NCI-H2107 (cell line): ENCODE results near the gene ABCG4.
"Not testable (repeated sequence)": the region's sequence is repeated elsewhere in the genome, so short reads cannot be mapped to it uniquely, and the experiment has no call there.

Experiments used
- DNase-seq: peaks from one replicate; lab custom pipeline; 2025; lab: John Stamatoyannopoulos, UW

ABCG4 gene

DNA sequence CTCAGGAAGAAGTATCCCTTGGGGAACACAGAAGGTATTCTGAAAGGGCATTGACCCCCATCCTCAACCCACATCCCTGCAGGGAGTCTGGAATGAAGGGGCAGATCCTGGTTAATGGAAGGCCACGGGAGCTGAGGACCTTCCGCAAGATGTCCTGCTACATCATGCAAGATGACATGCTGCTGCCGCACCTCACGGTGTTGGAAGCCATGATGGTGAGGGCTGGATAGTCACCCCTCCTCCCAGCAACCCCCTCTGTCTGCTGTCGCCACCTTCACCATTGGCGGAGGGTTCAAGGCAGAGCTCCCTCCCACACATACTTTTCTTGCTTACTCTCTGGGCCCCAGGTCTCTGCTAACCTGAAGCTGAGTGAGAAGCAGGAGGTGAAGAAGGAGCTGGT, 5.3 kb downstream of the ABCG4 start:
- DNase-seq: no peak

DNA sequence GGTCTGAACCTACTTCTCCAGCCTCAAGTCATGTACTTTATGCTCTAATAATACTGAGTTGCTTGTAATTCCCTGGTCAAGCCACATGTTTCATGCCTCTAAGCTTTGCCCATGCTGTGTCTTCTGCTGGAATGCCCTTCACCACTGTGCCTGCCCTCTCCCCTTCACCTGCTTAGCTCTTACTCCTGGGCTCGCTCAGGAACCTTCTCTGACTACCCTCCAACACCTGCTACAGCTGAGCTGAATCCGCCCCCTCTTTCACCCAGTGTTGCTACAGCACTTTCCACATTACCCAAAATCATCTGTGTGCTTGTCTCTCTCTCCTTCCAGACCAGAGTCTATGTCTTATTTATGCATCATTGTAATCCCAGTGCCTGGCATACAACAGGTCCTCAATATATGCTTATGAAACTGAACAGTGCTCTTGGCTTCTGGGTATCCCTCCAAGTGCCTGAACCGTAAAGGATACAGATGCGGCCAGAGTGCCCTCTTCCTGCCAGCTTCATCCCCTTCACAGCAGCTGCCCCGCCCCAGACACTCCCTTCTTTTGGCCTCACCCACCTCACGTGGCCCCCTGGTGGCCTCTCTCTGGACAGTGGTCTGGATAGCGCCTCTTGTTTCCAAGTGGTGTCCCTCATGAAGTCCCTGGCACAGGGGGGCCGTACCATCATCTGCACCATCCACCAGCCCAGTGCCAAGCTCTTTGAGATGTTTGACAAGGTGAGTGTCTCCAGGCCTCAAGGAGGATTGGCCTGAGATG, 7.1 kb downstream of the ABCG4 start:
- no peak for DNase-seq

DNA sequence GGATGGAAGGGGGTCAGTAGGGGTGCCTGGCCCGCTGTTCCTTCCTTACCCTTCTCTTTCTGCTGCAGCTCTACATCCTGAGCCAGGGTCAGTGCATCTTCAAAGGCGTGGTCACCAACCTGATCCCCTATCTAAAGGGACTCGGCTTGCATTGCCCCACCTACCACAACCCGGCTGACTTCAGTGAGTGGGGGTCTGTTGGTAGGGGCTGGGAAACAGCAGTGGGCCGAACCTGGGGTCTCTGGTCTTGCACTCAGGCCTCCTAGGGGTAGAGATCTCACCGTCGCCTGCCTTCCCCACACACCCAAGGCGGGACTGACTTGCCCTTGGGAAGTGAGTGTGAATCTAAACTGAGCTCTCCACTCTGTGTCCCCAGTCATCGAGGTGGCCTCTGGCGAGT, 7.6 kb downstream of the ABCG4 start:
- DNase-seq: no peak

DNA sequence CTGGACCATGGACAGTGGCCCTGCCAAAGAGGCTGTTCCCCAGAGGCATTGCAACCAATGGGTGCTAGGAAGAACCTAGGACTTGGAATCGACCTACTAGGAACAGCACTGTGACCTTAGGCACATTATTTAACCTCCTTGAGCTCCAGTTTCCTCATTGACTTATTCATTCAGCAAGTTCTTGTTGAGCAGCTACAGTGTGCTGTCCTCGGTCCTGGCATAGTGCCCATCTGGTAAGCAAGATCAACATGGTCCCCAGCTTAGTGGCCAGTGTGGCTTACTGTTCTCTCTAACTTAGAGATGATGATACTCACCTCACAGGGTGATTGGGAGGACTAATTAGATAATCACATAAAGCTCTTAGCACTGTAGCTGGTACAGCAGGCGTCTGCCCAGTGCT, 8.2 kb downstream of the ABCG4 start:
- DNase-seq: no peak

DNA sequence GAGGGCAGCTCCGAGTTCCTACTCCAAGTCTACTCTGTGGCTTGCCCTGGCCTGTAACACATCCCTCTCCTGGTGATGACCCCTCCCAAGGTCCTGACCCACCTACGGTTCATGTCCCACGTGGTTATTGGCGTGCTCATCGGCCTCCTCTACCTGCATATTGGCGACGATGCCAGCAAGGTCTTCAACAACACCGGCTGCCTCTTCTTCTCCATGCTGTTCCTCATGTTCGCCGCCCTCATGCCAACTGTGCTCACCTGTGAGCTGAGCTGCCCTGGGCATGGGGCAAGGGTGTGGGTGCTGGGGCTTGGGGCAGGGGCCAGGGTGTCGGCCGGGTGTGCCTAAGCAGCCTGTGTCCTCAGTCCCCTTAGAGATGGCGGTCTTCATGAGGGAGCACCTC, 9.6 kb downstream of the ABCG4 start:
- no peak for DNase-seq

DNA sequence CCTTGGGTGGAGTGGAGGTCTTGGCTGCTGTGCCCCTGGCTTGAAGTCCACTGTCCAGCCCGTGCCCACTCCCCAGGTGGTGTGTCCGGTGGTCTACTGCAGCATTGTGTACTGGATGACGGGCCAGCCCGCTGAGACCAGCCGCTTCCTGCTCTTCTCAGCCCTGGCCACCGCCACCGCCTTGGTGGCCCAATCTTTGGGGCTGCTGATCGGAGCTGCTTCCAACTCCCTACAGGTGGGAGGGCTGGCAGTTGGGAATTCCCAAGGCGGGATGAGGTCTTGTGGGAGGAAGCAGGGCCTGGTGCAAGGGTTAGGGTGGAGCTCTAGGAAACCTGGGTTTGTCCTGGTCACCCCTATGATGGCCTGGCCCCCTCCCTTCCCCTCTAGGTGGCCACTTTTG, 11.3 kb downstream of the ABCG4 start:
- DNase-seq: no peak

DNA sequence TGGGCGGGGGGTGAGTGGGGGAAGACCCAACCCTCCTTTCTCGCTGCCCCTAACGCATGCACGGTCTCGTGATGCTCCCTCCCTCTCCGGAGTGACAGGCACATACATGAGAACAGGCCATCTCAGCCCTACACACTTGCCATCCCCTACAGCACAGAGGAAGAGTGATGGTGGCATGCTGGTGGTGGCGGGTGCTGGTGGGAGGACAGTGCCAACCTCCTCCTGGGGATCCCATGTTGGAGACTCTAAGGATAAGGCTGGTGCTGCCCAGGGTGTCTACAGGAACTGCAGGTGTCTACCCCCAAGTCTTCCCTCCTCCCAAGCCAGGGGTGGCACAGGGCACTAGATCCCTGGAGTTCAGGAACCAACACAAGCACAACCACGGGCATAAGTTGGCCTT, 13.0 kb downstream of the ABCG4 start:
- no peak for DNase-seq

DNA sequence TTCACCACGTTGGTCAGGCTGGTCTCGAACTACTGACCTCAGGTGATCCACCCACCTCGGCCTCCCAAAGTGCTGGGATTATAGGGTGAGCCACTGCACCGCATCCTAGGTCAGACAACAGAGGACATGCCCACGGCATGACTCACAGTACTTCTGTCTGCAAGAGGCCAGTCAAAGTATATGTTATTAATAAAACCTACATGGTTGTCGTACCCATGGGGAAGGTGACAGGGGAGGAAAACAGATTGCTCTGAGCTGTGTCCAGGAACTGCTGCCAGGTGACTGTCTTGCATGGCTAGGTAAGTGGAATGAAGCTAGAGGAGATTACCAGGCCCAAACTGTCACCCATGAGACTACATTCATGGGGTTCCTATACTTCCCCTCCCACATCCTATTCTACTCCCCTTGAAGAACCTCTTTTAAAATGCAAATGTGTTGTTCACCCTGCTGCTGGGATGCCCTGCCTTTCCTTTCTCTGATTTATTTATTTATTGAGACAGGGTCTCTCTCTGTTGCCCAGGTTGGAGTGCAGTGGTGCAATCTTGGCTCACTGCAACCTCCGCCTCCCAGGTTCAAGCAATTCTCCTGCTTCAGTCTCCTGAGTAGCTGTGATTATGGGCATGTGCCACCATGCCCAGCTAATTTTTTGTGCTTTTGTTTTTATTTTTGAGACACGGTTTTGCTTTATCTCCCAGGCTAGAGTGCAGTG, 17.7 kb downstream of the ABCG4 start:
- DNase-seq: no peak

DNA sequence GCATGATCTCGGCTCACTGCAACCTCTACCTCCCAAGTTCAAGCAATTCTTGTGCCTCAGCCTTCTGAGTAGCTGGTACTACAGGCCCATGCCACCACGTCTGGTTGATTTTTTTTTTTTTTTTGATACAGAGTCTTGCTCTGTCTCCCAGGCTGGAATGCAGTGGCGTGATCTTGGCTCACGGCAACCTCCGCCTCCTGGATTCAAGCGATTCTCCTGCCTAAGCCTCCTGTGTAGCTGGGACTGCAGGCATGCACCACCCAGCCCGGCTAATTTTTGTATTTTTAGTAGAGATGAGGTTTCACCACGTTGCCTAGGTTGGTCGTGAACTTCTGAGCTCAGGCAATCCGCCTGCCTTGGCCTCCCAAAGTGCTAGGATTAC, 18.2 kb downstream of the ABCG4 start:
- not testable (repeated sequence) for DNase-seq

DNA sequence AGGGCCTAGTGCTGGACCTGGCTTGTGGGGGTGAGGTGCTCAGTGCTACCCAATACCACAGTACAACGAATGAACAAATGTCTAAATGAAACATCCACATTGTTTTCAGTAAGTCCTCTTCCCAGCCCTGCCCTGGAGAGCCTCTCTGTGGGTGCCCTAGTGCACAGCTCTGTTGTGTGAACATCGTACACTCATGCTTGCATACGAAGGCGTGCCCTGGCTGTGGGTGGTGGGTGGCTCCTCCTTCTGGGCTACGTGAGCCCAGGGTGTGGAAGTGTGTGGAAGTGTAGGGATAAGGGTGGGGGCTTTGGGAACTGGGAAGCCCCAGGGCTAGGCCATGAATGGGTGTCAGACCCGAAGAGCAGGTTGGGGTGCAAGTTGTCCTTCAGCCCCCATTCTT, 19.1 kb downstream of the ABCG4 start:
- no peak for DNase-seq

DNA sequence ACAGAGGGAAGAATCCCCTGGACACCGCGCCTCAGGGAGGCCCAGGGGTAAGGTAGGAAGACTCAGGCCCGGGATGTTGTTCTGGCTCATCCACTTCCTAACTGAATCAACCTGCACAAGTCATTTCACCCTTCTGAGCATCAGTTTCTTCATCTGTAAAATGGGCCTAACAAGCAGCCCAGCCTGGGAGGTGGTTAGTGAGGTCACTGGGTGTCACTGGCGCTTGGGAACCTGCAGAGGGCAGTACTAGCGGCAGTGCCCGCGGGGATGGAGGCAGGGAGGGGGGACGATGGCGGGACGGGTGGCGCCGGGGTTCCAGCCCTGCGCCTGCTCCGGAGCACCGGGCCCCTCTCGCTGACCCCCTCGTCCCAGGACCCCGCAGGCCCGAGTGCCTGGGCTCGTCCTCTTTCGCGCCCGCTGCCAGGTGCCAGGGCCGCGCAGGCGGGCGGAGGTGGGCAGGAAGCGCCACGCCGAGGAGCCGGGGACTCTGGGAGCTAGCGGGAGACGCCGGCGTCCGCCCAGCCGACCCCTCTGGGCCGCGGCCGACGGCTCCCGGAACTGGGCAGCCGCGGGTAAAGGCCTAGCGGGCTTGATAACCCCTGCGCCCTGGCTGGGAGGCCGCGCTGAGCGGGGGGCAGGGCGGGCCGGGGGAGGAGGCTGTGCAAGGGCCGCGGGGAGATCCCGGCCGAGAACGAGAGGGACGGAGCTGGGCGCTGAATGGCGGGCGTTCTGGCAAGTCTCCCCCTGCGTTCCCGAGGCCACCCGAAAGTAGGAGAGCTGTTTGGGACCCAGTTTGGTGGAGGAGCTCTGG, 19.8 kb downstream of the ABCG4 start, which contains the start of gene NLRX1:
TSS of gene NLRX1 (plus strand) at position 255 of the 811 bp plus-strand sequence. CDS start 2,679 bp downstream, outside the sequence.
- DNase-seq: peak; percentile 60

DNA sequence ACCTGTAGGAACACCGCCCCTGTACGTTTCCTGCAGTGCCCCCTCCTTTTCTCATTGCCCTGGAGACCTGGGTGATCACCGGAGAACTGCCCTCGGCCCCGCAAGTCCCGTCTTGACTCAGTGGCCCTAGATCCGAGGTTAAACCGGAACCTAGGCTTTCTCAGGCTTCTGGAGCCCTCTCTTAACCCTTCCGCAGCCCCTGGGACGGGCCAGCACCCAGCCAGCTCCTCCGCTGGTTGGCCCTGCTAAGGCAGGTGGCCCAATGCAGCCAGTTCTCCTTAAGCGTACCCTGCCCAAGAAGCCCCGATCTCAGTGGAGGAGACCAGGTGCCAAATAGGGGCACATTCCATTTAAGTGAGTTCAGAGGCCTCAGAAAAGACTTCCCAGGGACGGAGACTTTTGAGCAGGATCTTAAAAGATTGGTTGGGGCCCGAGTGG, 20.4 kb downstream of the ABCG4 start:
- DNase-seq: no peak

DNA sequence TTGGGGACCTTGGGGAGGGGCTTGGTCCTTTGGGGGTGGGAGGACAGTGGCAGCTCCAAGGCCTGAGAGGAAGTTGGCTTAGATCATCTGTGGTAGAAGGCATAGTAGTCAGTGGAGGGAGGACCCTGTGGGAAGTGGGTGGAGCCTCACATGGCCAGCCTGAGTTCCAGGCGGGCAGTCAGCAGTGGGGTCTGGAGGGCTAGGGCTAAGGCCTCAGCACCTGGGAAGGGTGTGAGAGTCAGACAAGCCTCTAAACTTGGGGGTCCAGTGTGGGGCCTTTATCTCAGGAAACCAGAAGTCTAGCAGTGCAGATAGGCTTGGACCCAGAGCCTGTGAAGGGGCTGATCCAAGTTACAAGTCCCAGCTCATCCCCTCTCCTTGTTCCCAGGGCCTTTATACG, 23.7 kb downstream of the ABCG4 start:
- no peak for DNase-seq

DNA sequence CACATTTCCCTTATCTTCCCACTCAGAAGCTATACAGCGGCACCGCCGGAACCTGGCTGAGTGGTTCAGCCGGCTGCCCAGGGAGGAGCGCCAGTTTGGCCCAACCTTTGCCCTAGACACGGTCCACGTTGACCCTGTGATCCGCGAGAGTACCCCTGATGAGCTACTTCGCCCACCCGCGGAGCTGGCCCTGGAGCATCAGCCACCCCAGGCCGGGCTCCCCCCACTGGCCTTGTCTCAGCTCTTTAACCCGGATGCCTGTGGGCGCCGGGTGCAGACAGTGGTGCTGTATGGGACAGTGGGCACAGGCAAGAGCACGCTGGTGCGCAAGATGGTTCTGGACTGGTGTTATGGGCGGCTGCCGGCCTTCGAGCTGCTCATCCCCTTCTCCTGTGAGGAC, 24.6 kb downstream of the ABCG4 start:
- DNase-seq: no peak

DNA sequence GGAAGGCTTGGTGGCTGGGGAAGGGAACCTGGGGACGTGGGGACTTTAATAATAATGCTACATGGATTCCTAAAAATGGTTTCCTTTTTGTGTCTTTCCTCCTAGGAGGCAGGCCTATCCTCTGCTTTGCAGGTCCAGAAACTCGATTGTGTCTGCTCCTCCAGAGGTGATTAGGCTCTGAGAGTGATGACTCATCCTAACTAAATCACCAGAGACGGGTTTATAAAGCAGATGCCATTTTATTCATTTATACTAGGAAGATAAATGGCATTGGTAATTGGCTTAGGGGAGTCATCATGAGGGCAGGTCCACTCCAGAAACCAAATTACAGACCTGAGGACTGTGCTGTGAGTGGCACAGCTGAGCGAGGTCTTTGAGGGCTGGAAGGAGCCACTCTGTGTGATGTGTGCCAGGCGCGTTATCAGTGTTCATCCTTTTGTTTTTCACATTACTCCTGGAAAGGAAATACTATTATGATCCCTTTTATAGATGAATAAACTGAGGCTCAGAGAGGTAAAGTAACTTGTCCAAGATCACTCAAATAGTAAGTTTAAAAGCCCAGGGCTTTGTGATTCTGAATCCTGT, 26.7 kb downstream of the ABCG4 start:
- DNase-seq: no peak

DNA sequence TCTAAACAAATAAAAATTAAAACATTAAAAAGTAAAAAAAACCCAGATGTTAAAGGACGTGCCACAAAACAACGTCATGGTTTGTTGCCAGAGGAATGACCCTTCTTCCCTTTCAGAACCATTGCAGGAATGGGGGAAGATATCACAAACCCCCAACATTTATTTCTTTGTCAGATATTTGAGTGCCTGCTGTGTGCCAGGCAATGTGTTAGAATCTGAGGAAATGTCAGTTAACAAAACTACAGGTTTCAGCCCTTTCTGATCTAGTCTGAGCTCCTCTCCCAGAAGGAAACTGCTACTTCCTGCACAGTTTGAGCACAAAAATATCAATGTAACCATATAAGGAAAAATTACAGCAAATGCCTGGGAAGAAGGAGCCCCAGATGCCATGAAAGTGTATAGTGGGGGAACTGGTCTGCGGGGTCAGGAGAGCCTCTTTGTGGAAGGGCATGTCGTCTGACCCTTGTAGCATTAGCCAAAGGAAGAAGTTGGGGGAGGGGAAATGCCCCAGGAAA, 29.4 kb downstream of the ABCG4 start:
- no peak for DNase-seq

DNA sequence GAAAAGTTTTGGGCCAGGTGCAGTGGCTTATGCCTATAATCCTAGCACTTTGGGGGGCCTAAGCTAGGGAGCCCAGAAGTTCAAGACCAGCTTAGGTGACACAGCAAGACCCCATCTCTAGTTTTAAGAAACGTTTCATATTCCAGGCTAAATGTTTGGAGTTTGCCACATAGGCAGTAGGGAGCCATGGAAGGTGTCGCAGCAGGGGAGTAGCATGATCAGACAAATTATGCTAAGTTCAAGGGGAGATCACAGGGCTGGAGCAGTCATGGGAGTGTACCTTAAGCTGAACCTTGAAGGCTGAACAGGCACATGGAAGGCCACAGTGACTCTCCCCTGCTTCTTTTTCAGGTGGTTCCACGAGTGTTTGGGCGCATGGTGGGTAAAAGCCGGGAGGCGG, 30.5 kb downstream of the ABCG4 start:
- DNase-seq: no peak

DNA sequence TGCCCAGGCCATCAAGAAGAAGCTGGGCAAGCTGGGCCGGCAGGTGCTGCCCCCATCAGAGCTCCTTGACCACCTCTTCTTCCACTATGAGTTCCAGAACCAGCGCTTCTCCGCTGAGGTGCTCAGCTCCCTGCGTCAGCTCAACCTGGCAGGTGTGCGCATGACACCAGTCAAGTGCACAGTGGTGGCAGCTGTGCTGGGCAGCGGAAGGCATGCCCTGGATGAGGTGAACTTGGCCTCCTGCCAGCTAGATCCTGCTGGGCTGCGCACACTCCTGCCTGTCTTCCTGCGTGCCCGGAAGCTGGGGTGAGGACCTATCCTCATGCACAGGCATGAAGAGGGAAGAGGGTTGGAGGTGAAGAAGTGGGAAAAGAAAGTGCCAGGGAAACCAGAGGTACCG, 31.1 kb downstream of the ABCG4 start:
- DNase-seq: peak; percentile 81

DNA sequence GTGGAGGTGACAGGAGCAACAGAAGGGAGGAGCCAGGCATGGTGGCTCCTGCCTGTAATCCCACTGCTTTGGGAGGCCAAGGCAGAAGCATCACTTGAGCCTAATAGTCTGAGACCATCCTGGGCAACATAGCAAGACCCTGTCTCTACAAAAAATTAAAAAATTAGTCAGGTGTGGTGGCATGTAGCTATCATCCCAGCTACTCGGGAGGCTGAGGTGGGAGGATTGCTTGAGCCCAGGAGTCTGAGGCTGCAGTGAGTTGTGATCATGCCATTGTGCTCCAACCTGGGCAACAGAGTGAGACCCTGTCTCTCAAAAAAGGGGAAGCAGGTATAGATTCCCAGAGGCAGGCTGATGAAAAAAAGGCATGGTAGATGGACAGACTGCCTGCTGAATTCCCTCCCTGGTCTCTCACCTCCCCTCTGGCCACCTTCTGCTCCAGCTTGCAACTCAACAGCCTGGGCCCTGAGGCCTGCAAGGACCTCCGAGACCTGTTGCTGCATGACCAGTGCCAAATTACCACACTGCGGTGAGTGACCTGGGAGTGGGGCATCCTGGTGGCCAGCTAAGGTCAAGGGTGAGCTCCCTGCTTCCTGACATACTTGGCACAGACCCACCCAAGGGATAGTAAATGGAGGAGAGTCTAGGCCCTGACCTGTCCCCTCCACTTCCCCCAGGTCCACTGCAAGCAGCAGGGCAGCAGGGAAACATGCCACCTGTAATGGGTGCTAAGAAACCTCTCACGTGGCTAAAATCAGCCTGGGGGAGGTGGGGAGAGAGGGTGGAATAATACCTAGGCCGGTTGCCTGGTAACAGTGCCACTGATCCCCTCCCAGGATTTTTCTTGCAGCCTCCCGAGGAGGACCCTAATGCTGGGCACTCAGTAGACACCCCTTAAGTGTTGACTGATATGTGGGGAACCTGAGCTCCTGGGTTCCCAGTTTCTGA, 32.2 kb downstream of the ABCG4 start:
- DNase-seq: no peak

DNA sequence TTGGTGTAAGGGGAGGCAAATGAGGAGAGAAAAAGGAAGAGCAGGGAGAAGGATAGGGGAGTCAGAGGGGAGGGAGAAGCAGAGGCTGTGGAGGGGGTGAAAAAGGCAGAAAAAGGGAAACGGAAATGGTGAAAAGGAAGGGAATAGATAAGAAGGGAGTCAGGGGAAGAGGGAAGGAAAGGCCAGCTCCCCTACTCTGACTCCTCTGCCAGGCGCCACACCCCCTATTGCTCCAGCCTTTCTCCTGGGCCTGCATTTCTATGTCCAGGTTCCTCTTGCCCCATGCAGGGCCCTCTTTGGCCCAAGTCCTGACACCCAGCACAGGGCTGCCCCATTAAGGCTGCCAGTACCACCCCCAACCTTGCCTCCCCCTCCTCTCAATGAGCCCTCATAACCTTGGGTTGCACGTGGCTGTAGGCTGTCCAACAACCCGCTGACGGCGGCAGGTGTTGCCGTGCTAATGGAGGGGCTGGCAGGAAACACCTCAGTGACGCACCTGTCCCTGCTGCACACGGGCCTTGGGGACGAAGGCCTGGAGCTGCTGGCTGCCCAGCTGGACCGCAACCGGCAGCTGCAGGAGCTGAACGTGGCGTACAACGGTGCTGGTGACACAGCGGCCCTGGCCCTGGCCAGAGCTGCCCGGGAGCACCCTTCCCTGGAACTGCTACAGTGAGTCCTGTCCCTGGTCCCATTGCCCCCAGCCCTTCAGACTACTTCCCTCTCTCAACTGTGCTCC, 33.0 kb downstream of the ABCG4 start:
- DNase-seq: no peak
